Suprapubic skin (tissue), 4 donors: ENCODE measurements around the gene PRMT1.

Source experiments
- EP300 ChIP-seq: sonication (generic); formaldehyde crosslinking; IDR thresholded peaks from one replicate; pipeline ENCODE4 v1.6.1; 2017; ENCODE audit warnings: antibody characterized with exemption
- POLR2A ChIP-seq, 2 donors: fragments of 450-650 bp; IDR thresholded peaks; one replicate each; pipeline ENCODE4 v1.6.1; 2017; ENCODE audit warnings: antibody characterized with exemption in 2 of 2, mild to moderate bottlenecking in 2 of 2, moderate library complexity in 2 of 2
- POLR2AphosphoS5 ChIP-seq, 3 donors: sonication (generic); formaldehyde crosslinking; IDR thresholded peaks; one replicate each; pipeline ENCODE4 v1.6.1; 2017; ENCODE audit warnings: antibody characterized with exemption in 3 of 3
- TF ChIP-seq, protein P1 (sequence below), 2 donors: fragments of 200-600 bp in 1 of 2; fragments of 450-650 bp in 1 of 2; sonication (generic) in 1 of 2; IDR thresholded peaks; one replicate each; pipeline ENCODE4 v1.5.1; 2016 to 2019; ENCODE audit warnings: antibody characterized with exemption in 2 of 2, mild to moderate bottlenecking in 1 of 2, moderate library complexity in 1 of 2

- TF ChIP-seq, protein P1, sequence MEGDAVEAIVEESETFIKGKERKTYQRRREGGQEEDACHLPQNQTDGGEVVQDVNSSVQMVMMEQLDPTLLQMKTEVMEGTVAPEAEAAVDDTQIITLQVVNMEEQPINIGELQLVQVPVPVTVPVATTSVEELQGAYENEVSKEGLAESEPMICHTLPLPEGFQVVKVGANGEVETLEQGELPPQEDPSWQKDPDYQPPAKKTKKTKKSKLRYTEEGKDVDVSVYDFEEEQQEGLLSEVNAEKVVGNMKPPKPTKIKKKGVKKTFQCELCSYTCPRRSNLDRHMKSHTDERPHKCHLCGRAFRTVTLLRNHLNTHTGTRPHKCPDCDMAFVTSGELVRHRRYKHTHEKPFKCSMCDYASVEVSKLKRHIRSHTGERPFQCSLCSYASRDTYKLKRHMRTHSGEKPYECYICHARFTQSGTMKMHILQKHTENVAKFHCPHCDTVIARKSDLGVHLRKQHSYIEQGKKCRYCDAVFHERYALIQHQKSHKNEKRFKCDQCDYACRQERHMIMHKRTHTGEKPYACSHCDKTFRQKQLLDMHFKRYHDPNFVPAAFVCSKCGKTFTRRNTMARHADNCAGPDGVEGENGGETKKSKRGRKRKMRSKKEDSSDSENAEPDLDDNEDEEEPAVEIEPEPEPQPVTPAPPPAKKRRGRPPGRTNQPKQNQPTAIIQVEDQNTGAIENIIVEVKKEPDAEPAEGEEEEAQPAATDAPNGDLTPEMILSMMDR (IDR thresholded peaks at IDR 0.05), result no peak
- TF ChIP-seq EP300 (no peak), POLR2A (IDR thresholded peaks at IDR 0.05) (no peak), POLR2AphosphoS5 (IDR thresholded peaks at IDR 0.05) (no peak)
Observed at GRCh38 chr19:49682274-49682673, 5.2 kb downstream of the PRMT1 start.
